Bronchial epithelial cell (primary cell): ENCODE measurements around the gene CNOT1. TPM values are rescaled to one million over a fixed set of nuclear protein-coding genes. Genes with fewer than 3 reads are reported as not detected.

ENCODE experiments used
- DNase-seq: peaks from one replicate; pipeline ENCODE4 v3.0.0-alpha.2; 2010; ENCODE audit warnings: low read depth
- FAIRE-seq: peaks from 2 replicates; lab custom pipeline; 2011; peaks lifted over from hg19 to GRCh38; lab: Jason Lieb, UNC
- H3K27me3 ChIP-seq: 2 replicates; pipeline ENCODE4 v1.5.1; 2011; ENCODE audit warnings: low read length; ENCODE audit not compliant: control insufficient read depth, insufficient read depth
- H3K36me3 ChIP-seq: 2 replicates; pipeline ENCODE4 v1.5.1; 2011; ENCODE audit warnings: low read length; ENCODE audit not compliant: control insufficient read depth, insufficient read depth
- H3K4me3 ChIP-seq: 2 replicates; pipeline ENCODE4 v1.5.1; 2011; ENCODE audit warnings: mild to moderate bottlenecking, low read depth, low read length, control low read depth
- total RNA-seq: library from RNA; depleted of rRNA; stranded (reverse); fragments of >200 nt; gene quantifications from 2 replicates; pipeline ENCODE4 v1.2.1, GENCODE V29; 2014
- TF ChIP-seq, protein P1 (sequence below): IDR thresholded peaks from 2 replicates; pipeline ENCODE4 v1.5.1; 2011; ENCODE audit warnings: mild to moderate bottlenecking, moderate library complexity, low read length, control low read depth, inconsistent platforms; ENCODE audit not compliant: insufficient read depth, severe bottlenecking

Gene CNOT1
- total RNA-seq, 1 donor from 2014 or later = 113 TPM

DNA sequence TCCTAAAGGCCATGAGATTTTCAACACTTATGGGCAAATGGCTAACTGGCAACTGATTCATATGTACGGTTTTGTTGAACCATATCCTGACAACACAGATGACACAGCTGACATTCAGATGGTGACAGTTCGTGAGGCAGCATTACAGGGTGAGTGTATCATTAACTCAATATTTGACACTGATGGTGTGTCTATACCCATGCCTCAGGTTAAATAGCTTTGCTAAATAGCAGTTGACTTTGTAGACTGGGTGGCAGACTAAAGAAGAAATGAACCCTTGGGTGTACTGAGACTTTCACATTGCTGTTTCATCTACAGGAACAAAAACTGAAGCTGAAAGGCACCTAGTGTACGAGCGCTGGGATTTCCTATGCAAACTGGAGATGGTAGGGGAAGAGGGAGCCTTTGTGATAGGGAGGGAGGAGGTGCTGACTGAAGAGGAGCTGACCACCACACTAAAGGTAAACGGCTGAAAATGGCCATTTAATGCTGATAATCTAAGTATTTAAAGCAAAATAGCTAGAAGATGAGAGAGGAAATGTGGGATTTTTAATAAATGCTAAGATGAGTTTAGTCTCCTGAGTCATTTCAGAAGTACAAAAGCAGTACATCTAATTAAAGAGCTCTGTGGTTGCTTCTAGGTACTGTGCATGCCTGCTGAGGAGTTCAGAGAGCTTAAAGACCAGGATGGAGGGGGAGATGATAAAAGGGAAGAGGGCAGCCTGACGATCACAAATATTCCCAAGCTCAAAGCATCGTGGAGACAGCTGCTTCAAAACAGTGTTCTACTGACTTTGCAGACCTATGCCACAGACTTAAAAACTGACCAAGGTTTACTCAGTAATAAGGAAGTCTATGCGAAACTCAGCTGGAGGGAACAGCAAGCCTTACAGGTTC, 111.3 kb downstream of the CNOT1 start:
- TF ChIP-seq, protein P1, sequence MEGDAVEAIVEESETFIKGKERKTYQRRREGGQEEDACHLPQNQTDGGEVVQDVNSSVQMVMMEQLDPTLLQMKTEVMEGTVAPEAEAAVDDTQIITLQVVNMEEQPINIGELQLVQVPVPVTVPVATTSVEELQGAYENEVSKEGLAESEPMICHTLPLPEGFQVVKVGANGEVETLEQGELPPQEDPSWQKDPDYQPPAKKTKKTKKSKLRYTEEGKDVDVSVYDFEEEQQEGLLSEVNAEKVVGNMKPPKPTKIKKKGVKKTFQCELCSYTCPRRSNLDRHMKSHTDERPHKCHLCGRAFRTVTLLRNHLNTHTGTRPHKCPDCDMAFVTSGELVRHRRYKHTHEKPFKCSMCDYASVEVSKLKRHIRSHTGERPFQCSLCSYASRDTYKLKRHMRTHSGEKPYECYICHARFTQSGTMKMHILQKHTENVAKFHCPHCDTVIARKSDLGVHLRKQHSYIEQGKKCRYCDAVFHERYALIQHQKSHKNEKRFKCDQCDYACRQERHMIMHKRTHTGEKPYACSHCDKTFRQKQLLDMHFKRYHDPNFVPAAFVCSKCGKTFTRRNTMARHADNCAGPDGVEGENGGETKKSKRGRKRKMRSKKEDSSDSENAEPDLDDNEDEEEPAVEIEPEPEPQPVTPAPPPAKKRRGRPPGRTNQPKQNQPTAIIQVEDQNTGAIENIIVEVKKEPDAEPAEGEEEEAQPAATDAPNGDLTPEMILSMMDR = no peak
- no peak for DNase-seq
- Histone ChIP-seq H3K27me3 (no peaks in the 10 kb centered on the region), H3K36me3 (peaks cover 19% of the 10 kb centered on the region), H3K4me3 (no peak overlapping the region)
- FAIRE-seq = no peak

DNA sequence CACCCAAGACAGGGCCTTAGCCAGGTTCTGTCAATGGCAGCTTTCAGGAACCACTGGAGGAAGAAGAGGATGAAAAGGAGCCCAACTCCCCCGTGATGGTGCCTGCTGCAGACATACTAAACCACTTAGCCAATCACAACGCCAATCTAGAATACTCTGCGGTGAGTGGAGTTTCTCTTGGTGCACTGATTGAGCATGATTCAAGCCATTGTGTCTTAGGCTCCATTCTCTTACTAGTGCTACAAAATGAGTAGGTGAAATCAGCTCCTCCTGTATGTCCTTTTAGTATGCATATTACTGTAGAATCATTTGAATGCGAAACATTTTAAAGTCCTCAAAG, 112.9 kb downstream of the CNOT1 start:
- no peak for DNase-seq
- Histone ChIP-seq H3K27me3 (no peaks in the 10 kb centered on the region), H3K36me3 (peaks cover 16% of the 10 kb centered on the region), H3K4me3 (no peak overlapping the region)
- TF ChIP-seq, protein P1 = no peak
- no peak for FAIRE-seq

DNA sequence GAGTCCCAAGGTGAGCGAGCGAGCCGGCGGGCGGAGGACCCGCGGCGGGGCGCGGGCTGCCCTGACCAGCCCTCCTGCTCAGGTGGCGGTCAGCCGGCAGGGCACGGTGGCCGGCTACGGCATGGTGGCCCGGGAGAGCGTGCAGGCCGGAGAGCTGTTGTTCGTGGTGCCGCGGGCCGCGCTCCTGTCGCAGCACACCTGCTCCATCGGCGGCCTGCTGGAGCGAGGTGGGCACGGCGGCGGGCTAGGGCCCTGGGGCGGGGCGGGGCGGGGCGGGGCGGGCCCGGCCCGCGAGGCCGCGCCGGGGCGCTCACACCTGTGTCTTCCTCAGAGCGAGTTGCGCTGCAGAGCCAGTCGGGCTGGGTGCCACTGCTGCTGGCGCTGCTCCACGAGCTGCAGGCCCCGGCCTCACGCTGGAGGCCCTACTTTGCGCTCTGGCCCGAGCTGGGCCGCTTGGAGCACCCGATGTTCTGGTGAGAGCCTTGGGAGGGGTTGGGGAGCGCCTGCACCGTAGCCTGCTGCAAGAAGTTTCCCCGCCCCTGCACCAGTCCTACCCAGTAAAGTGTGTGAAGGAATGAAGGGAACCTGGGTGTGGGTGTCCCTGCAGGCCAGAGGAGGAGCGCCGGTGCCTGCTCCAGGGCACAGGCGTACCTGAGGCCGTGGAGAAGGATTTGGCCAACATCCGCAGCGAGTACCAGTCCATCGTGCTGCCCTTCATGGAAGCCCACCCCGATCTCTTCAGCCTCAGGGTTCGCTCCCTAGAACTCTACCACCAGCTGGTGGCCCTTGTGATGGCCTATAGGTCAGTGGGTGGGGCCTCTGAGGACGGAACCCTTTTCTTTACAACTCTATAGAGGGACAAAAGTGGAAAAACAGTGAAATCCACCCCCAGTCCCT, 113.5 kb downstream of the CNOT1 start:
- peaks cover 16% of the 10 kb centered on the region for H3K36me3 ChIP-seq
- no peak for FAIRE-seq
- DNase-seq = peak; percentile 38

DNA sequence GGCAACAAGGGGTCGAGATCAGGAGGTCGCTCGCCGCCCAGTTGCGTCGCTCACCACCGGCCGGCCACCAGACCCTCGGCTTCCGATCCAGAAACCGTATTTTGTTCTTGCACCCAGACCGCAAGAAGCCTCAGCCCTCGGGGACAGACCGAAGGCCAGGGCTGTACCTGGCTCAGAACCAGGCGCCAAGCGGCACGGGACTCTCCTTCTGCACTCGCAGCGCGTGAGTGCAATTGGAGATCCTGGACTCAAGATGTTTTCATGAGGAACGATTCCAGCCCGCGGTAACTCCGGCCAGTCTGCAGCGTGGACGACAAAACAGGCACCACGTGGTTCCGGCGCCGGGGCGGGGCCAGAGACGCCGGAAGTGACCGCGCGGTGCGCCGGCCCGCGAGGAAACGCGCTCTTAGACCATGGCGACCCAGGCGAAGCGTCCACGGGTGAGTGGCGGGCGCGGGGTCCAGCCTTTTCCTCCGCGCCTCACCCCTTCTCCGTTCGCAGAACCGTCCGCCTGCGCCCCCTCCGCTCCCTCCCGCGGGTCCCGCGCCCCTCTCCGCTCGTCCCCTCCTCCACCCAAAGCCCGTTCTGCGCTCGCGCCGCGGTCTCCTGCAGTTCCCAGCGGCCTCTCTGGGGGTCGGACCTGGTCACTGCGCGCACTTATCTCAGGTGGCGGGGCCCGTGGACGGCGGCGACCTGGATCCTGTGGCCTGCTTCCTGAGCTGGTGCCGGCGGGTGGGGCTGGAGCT, 114.3 kb downstream of the CNOT1 start, which contains the start of gene SETD6:
SETD6 (plus strand) TSS at position 393 of the 746 bp plus-strand sequence; CDS start at position 414, 21 bp downstream.
- Histone ChIP-seq H3K36me3 (peaks cover 11% of the 10 kb centered on the region), H3K27me3 (no peaks in the 10 kb centered on the region), H3K4me3 (peak within 1 kb of the TSS; percentile 58)
- DNase-seq (peak; percentile 65), FAIRE-seq (no peak)
- TF ChIP-seq, protein P1 = no peak

More for the DNA sequence above, 113.5 kb downstream of the CNOT1 start:
- peak overlapping the region; percentile 58 for H3K4me3 ChIP-seq
- no peaks in the 10 kb centered on the region for H3K27me3 ChIP-seq
- TF ChIP-seq, protein P1 = no peak

DNA sequence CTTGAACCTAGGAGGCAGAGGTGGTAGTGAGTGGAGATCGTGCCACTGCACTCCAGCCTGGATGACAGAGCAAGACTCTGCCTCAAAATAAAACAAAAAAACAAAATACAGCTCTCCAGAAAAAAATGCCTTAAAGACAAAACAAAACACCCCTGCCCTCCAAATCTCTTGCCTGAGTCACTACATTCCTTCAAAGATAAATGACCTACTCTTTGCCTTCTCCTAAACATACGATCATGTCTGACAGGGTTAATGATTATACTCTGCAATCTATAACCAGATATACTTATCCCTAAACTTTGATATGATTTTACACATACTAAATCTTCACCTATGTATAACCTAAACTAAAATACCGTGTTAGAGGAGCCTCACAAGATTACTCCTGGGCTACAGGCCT, 115.8 kb downstream of the CNOT1 start:
- FAIRE-seq = no peak
- Histone ChIP-seq H3K36me3 (peaks cover 7% of the 10 kb centered on the region), H3K27me3 (no peaks in the 10 kb centered on the region), H3K4me3 (no peak overlapping the region)
- no peak for DNase-seq
- TF ChIP-seq, protein P1 = no peak
